ENCODE measurements around the gene ZNF570.

The ZNF570 gene

DNA sequence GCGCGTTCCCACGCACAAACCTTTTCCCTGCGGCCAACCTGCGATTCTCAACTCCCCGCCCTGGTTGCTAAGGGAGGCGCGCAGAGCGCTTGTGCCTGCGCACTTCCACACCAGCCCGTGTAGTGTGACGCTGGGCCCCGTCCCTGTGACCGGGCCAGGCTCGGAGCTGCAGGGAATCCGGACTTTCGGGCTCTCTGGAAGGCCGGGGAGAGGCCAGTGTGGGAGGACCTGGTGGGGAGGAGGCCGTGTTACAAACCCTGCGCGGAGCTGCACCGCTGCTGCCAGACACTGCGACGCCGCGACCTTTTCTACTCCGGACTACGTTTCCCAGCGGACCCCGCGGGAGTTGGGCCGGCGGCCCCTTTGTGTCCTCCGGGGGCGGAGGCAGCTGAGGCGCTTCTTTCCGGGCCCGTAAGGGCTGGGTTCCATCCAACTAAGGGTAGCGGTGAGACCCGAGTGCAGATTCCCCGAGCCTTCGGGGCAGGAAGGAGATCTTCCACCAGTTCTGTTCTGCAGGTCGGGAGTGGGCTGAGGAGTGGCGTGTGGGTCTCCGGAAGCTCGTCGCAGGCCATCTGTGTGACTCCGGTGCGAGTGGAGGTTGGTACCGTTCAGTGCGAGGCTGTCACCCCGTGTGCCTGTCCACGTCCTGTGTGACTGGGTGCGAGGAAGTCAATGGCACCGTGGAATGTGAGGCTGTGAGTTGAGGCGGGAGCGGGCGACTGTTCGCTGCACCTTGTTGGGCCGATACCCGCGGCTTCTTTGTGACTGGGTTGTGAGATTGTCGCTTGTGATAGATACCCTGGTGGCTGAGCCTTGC is at the start of gene ZNF570:
TSS of gene ZNF570 (plus strand) at position 396 of the 817 bp plus-strand sequence. CDS start 999 bp downstream, outside the sequence.
- DNase-seq (ENCODE audit: low spot score): peak; percentile 90

DNA sequence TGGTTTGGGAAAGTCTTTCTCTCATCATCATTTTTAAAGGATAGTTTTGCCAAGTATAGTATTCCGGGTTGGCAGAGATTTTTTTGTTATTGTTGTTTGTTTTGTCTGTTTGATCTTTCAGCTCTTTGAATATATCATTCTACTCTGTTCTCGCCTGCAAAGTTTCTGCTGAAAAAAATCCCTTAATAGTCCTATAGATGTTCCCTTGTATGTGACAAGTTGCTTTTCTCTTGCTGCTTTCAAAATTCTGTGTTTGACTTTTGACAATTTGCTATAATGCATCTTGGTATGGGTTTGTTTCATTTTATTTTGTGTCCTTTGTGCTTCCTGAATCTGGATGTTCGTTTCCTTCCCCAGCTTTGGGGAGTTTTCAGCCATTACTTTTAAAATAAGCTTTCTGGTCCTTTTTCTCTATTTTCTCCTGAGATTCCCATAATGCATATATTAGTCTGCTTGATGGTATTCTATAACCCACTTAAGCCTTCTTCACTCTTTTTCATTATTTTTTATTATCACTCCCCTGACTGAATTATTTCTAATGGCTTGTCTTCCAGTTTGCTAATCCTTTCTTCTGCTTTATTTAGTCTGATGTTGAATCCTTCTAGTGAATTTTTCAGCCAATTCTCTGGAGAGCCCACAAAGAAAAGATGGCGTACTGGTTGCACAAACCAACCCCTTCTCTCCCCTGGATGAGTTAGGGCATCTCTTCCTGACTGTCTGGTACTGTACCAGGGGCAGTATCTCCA is 16.5 kb upstream of the ZNF570 start:
- no peak for DNase-seq (ENCODE audit: low spot score)

DNA sequence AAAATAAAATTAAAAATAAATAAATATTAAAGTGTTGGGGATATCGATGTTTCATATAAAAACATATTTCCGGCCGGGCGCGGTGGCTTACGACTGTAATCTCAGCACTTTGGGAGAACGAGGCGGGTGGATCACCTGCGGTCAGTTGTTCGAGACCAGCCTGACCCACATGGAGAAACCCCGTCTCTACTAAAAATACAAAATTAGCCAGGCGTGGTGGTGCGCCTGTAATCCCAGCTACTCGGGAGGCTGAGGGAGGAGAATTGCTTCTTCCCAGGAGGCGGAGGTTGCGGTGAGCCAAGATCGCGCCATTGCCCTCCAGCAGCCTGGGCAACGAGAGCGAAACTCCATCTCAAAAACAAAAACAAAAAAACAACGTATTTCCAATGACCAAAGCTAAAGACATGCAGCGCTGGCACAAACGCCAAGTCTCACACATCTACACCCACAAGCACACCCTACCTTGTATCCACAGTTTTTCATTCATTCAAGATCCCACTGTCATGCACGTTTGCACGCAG is 2.8 kb upstream of the ZNF570 start:
- DNase-seq (ENCODE audit: low spot score): no peak

DNA sequence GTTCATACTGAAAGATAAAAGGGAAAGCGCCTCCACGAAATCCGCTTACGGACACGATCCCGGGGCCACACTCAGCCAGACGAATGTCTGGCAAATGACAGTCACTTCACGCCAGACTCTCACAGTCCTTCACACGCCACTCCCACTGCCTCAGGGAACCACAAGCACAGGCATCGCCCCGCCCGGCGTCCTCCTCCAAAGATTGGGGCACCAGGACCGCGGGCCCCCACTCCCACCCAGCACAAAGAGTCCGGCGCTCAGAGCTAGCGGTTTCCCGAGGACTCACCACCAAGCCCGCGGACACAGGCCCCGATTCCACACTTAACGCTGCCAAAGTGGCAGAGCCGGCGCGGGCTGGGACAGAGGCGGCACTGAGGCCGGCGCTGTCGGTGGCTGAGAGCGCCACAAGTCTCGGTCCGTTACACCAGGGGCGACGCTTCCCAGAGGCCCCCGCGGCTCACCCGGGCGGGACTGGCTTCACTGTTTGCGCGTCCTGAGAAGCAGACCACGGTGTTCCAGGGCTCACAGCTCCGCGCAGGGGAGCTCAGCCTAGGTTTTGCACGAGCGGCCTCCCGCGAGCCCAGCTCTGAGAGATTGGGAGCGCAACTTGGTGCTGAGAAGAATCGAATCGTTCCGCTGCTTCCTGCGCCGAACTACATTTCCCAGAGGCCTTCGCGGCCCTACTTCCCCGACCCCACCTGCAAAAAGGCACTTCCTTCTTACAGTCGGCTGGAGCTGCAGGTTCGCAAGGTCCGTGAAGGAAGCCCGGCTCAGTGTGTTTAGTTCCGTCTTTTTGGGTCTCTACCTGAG is 2.2 kb upstream of the ZNF570 start, which contains the start of gene ZNF569:
TSS of gene ZNF569 (minus strand) at position 647 of the 810 bp plus-strand sequence. CDS start 22,523 bp downstream, outside the sequence.
- DNase-seq (ENCODE audit: low spot score): peak; percentile 93

DNA sequence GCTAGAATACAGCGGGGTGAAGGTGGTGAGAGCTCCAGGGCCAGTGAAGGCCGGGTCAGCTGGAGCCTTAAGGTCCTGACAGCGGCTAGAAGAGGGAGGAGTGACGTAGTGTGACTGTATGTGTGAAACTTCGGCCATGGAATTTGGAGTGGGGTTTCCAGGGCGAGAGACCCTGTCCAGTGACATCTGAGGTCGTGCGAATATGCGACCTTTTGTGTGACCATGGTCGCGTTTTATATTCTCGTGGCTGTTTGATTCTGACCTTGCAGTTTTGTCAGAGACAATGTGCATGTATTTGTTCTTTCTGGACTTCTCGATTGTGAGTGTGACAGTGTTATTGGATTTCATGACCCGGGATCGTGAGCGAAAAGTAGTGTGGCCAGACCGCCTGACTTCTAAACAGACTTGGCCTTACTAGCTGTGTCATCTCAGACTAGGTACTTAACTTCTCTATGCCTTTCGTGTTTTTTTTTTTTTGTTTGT is 1.5 kb upstream of the ZNF570 start:
- DNase-seq (ENCODE audit: low spot score): no peak

DNA sequence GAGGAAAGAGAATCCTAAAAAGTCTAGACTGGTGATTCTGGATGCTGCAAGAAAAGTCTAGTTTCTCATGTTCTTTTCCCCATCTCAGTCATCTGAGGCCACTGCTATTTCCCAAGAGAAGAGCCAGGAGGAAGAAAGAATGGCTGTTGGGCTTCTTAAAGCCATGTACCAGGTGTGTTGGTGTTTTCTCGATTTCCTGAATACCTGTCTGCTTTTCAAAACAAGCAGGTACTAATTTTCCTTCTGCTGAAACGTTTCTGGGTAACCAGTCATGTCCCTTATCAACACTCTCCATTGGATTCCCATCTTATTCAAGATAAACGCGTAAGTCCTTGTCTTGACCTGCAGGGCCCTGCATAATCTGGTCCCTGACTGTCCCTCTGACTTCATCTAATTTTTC is 1.1 kb downstream of the ZNF570 start:
- DNase-seq (ENCODE audit: low spot score): no peak

DNA sequence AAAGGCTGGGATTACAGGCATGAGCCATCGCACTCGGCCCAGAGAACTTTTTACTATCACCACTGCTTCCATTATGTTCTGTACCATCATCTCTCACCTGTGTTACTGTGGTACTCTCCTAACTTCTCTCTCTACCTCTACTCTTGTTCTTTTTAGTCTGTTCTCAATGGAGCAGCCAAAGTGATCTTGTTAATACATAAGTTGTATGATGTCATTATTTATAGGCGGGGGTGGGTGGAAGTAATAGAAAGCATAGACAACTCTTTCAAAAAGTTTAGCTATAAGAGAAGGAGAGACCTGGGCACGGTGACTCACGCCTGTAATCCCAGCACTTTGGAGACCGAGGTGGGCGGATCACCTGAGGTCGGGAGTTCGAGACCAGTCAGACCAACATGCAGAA is 3.0 kb downstream of the ZNF570 start:
- no peak for DNase-seq (ENCODE audit: low spot score)

DNA sequence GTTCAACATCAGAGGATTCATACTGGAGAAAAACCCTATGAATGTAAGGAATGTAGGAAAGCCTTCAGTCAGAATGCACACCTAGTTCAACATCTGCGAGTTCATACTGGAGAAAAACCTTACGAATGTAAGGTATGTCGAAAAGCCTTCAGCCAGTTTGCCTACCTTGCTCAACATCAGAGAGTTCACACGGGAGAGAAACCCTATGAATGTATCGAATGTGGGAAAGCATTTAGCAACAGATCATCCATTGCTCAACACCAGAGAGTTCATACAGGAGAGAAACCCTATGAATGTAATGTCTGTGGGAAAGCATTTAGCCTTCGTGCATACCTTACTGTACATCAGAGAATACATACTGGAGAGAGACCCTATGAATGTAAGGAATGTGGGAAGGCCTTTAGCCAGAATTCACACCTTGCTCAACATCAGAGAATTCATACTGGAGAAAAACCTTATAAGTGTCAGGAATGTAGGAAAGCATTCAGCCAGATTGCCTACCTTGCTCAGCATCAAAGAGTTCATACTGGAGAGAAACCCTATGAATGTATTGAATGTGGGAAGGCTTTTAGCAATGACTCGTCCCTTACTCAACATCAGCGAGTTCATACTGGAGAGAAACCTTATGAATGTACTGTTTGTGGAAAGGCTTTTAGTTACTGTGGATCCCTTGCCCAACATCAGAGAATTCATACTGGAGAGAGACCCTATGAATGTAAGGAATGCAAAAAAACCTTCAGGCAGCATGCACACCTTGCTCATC is 15.4 kb downstream of the ZNF570 start:
- no peak for DNase-seq (ENCODE audit: low spot score)

DNA sequence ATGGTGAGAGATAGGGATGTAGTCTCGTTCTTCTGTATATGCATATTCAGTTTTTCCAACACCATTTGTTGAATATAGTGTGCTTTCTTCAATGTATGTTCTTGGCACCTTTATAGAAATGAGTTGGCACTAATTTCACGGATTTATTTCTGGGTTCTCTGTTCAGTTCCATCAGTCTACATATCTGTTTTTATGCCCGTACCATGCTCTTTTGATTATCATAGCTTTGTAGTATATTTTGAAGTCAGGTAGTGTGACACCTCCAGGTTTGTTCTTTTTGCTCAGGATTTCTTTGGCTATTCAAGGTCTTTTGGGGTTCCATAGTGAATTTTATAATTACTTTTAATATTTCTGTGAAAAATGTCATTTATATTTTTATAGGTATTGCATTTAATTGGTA is 23.1 kb downstream of the ZNF570 start:
- no peak for DNase-seq (ENCODE audit: low spot score)

DNA sequence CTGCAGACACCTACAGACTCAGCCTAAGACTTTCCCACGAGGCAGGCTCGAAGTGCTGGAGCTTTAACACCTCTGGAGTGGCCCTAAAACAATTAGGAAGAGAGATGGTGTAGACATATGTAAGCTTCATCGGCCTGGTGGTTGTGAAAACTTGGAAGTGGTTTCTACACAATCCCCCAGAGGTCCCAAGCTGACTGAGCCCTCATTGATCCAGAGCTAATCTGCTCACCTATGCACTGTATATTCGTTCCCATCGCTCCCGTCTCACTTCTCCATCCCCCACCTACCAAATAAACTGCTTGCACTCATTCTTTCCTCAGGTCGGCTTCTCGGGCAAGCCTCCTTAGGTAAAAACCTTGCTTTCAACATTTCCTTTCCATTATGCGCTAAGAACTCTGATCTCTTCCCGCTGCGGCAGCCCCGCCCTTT is 36.8 kb downstream of the ZNF570 start:
- DNase-seq (ENCODE audit: low spot score): no peak

DNA sequence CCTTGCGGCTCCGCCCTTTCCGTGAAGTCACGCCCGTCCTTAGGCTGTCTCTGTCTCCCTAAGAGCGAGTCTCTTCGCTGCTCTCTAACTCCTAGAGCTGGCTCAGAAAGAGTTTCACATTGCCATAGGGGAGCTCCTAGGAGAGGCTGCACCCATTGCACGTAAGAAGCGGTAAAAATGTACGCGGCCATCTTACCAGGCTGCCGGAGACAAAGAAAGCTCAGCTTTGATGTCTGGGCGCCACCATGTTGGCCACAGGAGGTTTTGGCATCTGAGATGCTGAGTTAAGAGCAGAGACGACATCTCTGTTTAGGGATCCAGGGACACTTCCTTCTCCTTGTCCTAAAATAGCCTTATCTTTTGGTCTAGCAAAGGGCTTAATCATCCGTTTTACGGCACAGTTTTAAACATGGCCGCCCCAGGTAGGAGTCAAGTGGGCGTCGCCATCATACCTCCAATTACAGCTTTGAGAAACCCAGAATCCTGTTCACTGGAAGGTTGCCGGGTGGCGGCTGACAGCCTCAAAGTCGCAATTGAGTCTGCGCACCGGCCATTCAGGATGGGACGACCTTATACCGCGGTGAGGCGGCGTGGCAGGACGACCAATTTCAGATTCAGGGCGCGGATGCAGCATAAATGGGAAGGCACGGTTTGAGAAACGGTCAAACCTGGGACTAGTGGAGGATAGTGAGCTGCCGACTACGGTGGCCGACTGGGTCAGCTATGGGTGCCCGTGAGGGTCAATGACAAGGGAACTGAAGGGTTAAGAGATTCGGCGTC is 37.4 kb downstream of the ZNF570 start, which contains the start of gene ZNF793:
TSS of gene ZNF793 (plus strand) at position 553 of the 780 bp plus-strand sequence. CDS start 16,501 bp downstream, outside the sequence.
- DNase-seq (ENCODE audit: low spot score): peak; percentile 87

DNA sequence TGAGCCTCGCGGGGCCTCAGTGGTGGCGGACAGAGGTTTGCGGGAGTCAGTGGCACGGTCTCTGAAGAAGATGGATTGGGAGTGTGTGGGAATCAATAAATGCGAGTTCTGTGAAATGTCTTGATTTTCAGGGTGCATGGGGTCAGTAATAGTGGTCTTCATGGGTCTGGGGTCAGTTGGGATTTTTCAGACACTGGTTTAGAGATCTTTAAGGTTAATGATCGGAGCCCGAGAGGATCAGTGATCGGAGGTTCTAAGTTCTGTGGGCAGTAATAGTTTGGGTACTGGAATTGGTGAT is 38.0 kb downstream of the ZNF570 start:
- DNase-seq (ENCODE audit: low spot score): no peak

DNA sequence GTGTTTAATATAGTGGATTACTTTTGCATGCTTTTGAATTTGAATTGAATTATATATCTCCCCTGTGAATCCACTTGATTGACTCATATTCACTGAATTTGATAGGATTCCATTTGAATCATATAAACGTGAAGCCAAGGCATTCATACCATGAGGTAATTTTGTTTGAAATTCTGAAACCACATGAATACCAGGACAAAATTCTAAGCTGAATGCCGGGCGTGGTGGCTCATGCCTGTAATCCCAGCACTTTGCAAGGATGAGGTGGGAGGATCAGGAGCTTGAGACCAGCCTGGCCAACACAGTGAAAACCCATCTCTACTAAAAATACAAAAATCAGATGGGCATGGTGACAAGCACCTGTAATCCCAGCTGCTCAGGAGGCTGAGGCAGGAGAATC is 42.0 kb downstream of the ZNF570 start:
- DNase-seq (ENCODE audit: low spot score): no peak

DNA sequence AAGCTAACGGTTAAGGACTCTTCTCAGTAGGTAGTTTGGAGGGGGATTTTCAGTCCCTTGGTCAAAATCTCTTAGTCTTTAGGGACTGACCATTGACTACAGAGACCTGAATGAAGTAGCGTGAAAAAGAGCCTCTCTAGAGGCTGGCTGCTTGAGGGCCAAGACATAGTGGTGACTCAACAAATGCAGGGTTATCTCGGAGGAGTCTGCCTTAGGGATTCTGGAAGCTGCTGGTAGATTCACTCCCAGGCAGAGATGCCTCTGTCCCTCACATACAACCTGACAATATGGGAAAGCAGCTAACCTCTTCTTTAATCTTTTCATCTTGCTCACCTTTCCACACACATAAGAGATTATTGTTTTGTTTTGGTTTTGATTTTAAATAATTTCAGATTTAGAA is 42.7 kb downstream of the ZNF570 start:
- DNase-seq (ENCODE audit: low spot score): no peak

DNA sequence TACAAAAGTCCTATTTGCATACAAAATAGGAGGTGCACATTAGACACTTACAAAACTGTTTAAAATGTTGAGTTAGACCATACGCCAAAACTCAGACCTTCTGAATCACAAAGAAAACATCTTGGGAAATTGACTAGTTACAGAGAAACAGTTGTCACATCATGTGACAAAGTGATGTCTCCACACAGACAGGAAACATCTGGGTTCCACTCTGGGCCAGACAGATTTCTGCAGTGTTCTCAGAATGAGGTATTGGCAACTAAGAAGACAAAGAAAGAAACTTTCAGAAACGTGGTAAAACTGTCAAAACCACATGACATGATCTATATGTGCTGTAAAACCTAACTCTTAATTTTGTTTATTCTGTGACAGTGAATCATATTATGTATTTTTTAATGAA is 44.2 kb downstream of the ZNF570 start:
- peak; percentile 2 for DNase-seq (ENCODE audit: low spot score)

DNA sequence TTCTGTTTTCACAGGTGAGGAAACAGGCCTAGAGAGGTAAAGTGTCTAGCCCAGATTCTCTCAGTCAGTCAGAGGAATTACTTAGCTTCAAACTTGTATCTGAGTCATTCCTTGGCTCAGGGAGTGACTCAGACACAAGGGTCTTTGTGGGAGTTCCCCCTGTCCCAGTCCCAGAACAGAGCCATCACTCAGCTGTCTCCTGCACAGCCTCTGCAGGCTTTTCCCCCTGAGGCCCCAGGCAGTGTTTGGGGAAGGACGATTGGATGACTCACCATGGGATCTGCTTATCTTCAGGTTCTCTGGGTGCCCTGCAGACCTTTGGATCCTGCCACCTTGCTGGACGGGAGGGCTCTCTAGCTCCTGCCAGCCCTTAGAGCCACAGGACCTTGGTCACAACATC is 50.7 kb downstream of the ZNF570 start:
- DNase-seq (ENCODE audit: low spot score): no peak

DNA sequence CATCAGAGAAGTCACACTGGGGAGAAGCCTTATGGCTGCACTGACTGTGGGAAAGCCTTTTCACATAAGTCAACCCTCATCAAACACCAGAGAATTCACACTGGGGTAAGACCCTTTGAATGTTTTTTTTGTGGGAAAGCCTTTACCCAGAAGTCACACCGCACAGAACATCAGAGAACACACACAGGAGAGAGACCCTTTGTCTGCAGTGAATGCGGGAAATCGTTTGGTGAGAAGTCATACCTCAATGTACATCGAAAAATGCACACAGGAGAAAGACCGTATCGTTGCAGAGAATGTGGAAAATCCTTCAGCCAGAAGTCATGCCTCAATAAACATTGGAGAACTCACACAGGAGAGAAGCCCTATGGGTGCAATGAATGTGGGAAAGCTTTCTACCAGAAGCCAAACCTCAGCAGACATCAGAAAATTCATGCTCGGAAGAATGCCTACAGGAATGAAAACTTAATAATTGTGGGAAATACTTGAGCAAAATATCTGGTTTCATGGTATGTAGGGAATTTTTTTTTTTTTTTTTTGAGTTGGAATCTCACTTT is 68.3 kb downstream of the ZNF570 start:
- no peak for DNase-seq (ENCODE audit: low spot score)

All from CD4-positive, alpha-beta T cell treated with Interleukin-2 at 100 ng/mL for 4 hours (primary cell).